Stomach (tissue), 4 donors: Measurements from ENCODE around the gene PRR16.

Experiments
- EP300 ChIP-seq: sonication (generic); formaldehyde crosslinking; IDR thresholded peaks from one replicate; pipeline ENCODE4 v1.6.1; 2017; ENCODE audit warnings: antibody characterized with exemption
- POLR2A ChIP-seq, 4 donors: fragments of 450-650 bp; IDR thresholded peaks; one replicate each; pipeline ENCODE4 v1.6.1; 2016; ENCODE audit warnings: antibody characterized with exemption in 4 of 4, control low read depth in 2 of 4, mild to moderate bottlenecking in 1 of 4, moderate library complexity in 1 of 4
- POLR2AphosphoS5 ChIP-seq, 3 donors: sonication (generic); formaldehyde crosslinking; IDR thresholded peaks; one replicate each; pipeline ENCODE4 v1.6.1; 2016; ENCODE audit warnings: antibody characterized with exemption in 3 of 3
- TF ChIP-seq, protein P1 (sequence below), 7 experiments: fragments of 450-650 bp in 4 of 7; fragments of 200-600 bp in 3 of 7; sonication (generic) in 3 of 7; IDR thresholded peaks; one replicate each; pipeline ENCODE4 v1.5.1; 2016 to 2019; ENCODE audit warnings: antibody characterized with exemption in 7 of 7, control low read depth in 2 of 7, mild to moderate bottlenecking in 1 of 7

DNA sequence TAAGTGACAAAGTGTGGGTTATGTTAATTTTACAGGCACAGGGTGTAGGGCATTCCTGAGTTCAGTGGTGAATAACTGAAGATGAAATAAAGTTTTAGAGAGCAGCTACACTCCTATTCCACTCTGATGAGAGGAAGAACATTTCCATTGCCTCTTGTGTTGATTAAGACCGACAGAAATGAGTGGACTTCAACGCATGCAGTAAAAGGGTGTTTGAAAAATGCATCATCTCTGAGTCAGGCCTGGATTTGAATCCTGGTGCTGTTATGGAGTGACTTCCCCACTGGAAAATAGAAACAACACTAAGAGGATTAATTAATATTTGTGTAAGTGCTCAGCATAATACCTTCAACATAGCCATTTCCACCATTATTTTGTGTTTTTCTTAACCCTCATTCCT, 86.3 kb downstream of the PRR16 start:
- TF ChIP-seq POLR2AphosphoS5 (IDR thresholded peaks at IDR 0.05), result no peak
- TF ChIP-seq POLR2A (IDR thresholded peaks at IDR 0.05), result no peak
- TF ChIP-seq, protein P1, sequence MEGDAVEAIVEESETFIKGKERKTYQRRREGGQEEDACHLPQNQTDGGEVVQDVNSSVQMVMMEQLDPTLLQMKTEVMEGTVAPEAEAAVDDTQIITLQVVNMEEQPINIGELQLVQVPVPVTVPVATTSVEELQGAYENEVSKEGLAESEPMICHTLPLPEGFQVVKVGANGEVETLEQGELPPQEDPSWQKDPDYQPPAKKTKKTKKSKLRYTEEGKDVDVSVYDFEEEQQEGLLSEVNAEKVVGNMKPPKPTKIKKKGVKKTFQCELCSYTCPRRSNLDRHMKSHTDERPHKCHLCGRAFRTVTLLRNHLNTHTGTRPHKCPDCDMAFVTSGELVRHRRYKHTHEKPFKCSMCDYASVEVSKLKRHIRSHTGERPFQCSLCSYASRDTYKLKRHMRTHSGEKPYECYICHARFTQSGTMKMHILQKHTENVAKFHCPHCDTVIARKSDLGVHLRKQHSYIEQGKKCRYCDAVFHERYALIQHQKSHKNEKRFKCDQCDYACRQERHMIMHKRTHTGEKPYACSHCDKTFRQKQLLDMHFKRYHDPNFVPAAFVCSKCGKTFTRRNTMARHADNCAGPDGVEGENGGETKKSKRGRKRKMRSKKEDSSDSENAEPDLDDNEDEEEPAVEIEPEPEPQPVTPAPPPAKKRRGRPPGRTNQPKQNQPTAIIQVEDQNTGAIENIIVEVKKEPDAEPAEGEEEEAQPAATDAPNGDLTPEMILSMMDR (IDR thresholded peaks at IDR 0.05), result no peak
- no peak for TF ChIP-seq EP300
